Stimulated activated naive CD4-positive, alpha-beta T cell (primary cell): ENCODE measurements around the gene KANSL3.
"Not testable (repeated sequence)": the region's sequence is repeated elsewhere in the genome, so short reads cannot be mapped to it uniquely, and the experiment has no call there.

Source experiments
- DNase-seq, 6 experiments: peaks; one replicate each; lab custom pipeline; 2025; lab: John Stamatoyannopoulos, UW

KANSL3 gene

DNA sequence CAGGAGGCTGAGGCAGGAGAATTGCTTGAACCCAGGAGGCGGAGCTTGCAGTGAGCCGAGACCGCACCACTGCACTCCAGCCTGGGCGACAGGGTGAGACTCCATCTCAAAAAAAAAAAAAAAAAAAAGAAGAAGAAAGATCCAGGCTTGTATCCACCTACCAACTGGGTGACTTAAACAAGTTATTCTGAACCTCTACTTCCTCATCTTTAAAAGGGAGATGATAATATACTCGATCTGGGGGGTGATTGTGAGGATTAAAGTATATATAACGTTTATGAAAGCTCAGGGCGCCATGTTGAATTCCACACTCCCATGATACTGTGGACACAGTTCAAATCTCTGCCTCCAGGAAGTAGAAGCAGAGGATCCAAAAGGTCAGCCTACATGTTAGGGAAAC is 16.7 kb upstream of the KANSL3 start:
- not testable (repeated sequence) for DNase-seq

DNA sequence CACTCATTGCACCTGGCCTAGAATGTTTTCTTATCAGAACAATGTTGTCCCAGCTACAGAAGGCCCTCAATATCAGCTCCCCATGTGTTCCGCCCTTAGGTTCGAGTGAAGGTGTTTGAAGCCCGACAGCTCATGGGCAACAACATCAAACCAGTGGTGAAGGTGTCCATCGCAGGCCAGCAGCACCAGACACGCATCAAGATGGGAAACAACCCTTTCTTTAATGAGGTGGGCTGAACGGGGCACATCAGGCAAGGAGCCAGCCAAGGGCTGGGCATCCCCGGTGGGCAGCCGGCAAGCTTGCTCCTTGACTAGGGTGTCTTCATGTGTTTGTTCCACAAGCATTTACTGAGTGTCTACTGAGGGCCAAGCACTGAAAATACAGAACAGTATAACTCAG is 13.7 kb upstream of the KANSL3 start:
- DNase-seq = no peak

DNA sequence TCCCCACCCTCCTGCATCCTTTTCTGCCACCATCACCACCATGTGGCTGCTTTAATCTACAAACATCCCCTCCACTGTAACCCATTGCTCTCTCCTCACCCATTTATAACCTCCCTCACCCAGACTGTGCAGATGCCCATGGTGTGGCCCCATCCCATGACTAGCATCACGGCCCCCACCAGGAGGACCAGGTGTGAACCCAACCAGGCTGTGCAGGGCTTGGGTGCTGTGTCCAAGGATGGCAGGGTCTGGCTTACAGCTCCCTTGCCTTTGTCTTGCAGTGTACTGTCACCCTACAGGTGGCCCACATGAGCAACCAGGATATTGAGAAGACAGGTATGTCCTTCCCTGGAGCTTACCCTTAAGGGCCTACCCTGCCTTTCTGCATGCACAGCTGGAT is 11.2 kb upstream of the KANSL3 start:
- no peak for DNase-seq

DNA sequence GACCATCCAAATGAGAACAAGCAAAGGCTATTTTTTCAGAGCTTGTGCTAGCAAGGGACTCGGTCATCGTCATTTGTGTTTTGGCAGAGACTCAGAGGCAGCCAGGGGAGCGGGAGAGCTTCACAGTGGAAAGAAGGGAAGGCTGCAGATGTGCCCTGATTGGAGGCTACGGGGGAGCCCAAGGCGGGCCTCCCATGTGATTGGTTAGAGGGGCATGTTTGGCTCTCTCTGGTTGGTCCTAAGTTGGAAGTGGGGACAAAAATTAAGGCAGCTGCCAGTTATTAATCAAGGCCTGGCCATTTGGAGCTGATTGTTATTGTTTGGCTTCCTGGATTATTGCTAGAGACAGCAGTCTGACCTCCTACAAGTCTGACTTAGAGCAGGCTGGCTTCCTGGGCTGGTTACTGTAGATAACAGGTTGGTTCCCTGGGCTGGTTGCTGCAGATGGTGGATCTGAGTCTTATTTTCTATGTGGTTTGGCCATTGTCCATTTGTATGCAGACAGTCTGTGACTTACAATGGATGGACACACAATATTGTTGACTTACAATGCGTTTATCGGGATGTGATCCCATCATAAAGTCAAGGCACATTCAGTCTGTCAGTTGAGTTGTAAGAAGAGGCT is 10.3 kb upstream of the KANSL3 start:
- DNase-seq = no peak

DNA sequence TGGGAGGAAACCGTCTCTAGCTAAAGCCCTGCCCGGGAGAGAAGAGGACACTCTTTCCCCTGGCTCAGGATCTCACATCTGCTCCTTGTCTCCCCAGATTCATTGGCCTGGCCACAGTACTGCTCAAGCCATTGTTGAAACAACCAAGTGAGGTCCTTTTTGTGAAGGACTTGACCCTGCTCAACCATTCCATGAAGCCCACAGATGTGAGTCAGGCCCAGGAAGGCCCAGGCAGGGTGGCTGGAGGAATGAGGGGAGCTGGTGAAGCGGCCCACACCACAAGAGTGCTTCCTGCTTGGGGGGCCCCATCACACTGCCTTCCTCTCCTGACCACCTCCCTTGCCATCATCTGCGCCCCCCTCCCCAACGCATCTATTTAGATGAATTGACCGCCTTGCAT is 9.6 kb upstream of the KANSL3 start:
- DNase-seq = no peak

DNA sequence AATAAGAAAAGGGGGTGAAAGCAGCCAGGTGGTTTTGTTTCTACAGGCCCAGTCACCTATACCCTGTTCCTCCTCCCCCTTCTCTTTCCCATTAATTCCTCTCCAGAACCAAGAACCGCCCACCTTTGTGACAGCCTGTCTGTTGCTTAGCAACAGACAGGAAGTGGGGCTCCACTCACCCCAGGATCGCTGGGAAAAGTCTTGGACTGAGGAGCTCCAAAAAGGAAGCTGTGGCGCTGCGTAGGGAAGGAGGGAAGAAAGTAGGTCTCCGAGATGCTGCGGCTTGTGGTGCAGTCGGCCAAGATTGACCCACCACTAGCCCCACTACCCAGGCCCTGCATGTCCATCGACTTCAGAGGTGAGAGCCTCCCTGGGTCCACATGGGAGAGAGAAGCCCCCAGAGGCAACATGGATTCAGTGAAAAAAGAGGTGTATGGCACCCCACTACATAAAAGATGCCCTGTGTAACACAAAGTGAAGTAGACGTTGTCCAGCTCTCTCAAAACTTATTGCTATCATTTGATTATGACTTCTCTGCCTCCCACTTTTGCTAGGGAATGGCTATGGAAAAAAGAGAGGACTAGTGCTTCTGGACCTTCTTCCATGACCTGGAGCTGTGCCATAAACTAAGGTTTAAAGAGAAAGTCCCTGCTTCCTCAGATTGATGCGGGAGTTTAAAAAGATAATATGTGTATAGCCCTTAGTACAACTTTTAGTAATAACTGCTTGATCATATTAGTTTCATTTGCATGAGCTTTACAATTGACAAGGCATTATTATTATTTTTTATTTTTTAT is 4.7 kb upstream of the KANSL3 start, which contains the start of gene FER1L5:
Gene FER1L5, plus strand, starts transcription at position 201 of the 797 bp plus-strand sequence. Its CDS starts 73 bp downstream, at position 274.
- DNase-seq = no peak

DNA sequence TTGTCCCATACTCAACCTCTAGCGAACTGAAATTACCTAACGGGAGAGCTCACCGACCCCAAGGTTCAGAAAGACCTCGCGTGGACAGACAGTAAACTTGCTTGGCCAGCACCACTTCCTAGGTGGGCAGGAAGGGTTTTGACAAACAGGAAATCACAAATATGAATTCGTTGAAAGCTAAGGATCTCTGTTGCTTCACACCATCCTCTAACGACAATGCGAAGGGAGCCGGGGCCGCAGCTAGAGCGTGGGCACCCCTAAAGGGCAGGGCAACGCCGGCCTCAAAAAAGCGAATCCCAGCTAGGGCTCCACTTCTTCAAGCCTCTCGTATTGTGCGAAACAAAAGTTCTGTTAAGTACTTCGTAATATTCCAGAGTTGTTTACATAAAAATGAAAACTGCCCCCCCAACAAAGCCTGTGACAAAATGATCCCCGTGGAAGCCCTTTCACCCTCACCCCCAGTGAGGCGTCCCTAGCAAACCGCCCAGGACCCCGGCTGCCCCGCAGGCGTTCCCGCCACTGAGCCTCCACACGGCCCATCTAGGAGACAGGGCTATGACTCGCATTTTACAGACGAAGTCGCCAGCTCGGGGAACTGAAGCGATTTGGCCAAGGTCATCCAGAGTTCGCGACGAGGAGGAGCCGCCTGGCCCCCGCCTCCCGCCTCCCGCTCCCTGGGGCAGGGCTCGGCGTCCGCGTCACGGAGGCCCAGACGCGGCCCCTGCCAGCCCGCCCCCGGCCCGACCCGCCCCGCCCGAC is 548 bp downstream of the KANSL3 start:
- DNase-seq = peak; percentile 65 to 87 (median 79)

DNA sequence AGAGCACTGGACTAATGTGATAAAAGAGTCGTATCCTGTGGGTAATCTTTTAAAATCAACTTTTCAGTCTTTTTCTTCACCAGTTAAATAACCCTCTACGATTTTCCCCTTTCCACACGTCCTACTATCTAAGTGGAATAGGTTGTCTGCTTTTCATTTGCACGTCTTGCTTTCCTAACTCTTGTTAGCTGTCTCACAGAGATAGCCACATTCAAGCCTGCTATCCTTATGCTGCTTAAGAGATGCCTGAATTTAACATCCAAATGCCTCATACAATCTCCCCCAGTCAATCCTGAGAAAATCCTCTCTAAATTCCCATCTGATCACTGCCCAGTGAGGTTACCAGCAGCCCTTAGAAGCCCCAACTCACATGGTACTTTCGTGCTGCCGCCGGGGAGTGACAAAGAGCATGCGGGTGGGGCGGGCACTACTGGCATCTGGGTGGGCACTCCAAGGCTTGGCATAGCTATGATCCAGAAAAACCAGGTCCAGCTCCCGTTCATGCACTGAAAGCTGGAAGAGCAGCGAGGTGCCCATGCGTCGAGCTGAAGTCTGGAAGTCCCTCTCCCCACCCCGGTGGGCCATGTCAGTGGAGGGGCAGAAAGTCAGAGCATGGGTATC is 1.5 kb downstream of the KANSL3 start:
- DNase-seq = no peak

DNA sequence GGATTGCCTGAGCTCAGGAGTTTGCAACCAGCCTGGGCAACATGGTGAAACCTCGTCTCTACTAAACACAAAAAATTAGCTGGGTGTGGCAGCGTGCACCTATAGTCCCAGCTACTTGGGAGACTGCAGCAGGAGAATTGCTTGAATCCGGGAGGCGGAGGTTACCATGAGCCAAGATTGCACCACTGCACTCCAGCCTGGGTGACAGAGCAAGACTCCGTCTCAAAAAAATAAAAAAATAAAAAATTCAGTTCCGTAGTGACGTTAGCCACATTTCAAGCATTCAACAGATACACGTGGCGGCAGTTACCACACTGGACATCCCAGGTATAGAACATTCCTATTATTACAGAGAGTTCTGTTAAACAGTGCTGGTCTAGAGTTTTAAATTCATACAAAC is 4.5 kb downstream of the KANSL3 start:
- DNase-seq = no peak

DNA sequence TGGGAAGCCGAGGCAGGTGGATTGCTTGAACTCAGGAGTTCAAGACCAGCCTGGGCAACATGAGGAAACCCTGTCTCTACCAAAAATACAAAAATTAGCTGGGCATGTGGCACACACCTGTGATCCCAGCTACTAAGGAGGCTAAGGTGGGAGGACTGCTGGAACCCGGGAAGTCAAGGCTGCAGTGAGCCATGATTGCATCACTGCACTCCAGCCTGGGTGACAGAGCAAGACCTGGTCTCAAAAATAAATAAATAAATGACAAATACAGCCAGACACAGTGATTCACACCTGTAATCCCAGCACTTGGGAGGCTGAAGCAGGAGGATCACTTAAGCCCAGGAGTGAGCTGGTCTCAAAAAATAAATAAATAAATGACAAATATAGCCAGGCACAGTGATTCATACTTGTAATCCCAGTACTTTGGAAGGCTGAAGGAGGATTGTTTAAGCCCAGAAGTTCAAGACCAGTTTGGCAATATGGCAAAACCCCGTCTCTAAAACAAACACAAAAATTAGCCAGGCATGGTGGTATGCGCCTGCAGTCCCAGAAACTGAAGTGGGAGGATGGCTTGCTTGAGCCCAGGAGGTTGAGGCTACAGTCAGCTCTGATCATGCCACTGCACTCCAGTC is 6.2 kb downstream of the KANSL3 start:
- no peak for DNase-seq

DNA sequence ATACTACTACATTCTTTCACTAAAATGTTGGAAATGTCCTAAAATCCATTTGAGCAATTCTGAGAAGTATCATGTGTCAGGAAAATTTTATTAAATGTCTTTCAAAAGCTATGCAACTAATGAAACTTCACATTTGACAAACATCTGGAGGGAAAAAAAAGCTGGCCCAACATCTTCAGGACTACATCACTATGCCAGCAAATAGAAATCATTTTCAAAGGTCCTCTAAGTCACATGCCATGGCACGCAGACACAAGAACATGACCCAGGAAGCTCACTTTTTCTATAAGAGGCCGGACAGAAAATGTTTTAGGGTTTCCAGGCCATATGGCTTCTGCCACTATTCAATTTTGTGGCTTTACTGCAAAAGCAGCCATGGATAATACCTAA is 11.6 kb downstream of the KANSL3 start:
- no peak for DNase-seq

DNA sequence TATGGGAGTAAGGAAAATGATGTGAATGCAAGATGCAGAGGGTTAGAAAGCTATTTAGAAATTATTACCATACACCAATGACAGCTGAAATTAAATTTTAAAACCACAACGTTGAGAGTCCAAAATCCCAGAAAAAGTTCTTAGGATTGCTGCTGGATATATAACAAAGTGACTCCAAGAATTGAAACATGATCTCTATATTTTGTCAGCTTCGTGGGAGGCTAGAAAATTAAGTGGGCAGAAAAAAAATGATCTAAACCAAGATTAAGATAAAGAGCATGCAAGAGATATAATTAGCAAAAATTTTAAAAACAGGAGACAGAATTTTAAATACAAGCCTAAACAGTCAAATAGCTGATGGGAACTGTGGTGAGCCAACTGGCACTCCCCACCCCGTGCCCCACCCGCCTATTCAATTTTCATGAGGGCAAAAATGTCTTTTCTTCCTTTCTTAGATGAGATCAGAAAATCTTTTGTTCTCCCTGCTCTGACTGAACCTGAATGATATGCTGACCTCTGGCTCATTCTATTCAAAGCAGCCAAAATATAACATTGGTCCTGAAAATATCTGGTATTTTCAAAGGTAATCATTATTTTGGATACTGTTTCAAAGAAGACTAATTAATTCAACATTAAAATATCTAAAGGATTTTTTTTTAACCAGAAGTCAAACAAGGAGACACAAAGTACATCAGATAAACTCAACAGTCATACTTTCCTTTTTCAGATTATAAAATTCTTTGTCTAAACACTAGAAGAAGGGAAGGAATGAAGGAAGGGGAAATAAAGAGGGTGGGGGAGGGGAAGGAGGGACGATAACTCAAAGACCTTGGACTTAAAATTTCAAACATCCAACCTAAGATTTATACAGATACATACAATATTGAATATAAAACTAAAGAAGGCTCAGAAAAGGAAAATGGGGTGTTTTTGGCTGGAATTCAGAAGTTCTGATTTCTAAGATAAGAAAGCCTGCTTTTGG is 12.2 kb downstream of the KANSL3 start:
- DNase-seq = no peak

DNA sequence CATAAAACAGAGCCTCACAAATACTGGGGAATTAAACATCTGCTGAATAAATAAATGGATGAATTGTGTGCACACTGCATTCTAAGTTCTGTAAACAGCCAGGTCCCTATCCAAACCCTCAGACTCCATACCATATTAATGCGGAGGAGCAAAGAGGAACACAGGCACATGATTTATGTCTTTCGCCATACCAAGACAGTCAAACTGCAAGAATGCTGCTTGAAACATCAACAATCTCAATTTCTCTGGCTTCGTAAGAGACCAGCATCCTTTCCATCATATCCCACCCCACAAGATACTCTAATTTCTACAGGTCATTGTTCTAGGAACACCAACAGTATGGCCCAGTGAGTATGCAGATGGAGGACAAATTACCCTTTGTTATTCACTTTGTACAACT is 15.0 kb downstream of the KANSL3 start:
- DNase-seq = no peak

DNA sequence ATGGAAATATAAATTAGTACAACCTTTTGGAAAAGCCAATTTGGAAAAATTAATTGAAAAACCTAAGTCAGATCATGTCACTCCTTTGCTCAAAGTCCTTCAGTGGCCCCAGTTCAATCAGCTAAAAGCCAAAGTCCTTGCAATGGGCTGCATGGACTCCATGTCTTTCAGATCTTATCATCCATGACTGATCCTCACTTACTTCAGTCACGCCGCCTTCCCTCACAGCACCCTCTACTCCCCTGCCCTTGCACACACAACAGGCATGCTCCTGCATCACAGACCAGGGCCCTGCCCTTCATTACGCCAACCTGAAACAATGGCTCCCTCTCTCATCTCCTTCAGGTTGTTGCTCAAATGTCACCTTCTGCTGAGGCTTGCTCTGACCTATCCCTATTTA is 15.6 kb downstream of the KANSL3 start:
- no peak for DNase-seq

DNA sequence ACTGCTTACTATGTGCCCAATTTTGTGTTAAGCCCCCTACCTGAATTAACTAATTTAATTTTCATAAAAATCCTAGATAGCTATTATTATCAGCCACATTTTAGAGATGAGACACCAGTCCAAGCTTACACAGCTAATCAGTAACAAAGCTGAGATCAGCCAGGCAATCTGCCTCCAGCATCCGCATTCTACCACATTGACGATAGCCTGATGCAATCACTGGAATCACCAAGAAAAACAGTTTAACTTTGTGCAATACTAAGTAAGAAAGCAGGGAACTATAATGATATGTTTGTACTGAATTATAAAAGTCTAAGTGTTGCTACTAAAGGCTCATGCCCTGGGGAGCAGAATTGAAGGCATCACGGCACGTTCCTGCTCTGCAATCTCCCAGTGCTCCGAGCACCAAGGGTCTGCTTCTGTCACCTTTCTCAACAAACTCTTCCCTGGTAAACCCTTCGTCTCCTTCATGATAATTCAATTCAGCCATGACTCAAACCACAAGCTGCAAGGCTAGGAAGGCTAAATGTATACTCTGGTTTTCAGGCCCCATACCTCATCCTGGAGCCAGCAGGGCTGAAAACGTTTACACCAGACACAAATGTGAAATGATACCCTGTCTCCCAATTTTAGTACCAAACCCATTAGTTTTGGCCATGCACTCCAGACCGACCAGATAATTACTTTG is 19.4 kb downstream of the KANSL3 start:
- DNase-seq = no peak

DNA sequence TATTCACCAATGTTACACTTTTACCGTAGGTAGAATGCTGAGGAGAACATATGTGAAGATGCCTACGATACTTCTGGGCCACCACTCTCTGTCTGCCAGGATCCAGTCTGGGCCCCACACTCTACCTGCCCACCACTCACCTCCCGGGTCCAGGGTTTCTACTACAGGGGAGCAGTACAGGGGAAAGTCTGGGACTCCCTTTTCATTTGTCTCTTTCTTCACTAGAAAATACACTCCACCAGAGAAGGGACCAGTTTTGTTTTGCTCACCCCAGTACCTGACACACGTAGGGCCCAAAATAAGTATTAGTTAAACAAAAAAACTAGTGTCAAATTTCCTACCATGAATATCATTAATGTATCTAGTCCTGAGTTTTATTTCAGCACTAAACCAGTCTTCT is 21.1 kb downstream of the KANSL3 start:
- DNase-seq = no peak

DNA sequence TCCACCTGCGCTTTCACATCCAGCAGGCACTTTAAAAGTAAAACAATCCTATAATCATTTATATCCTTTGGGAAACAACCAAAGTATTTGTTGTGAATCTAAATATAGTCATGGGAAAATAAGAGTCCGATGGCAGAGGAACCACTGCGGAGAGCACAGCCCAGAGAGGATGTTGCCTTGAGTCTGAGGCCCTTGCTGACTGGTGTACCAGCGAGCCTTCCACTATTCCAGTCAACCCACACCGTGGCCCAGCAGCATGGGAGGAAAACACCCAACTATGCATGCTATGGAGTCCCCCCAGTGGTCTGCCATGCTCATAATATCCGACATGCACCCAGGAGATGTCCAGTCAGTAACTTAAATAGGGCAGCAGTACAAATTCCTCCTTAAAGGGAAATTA is 21.6 kb downstream of the KANSL3 start:
- no peak for DNase-seq

DNA sequence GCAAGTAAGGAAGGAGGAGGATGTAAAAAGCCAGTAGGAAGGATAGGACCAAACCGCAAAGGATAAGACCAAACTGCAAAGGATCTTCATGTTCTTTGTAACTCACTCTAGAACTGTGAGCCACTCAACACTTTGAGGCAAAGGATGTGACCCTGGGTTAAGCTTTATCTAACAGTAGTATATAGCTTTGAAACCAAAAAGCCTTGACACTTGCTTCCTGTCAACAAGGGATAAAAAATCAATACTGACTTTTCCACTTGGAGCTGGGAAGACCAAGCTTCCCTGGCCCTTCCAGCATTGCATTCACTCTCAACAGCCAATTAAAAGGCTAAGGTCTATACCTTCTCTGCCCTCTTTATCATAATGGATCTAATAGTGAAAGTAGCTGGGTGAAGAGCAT is 22.0 kb downstream of the KANSL3 start:
- no peak for DNase-seq

DNA sequence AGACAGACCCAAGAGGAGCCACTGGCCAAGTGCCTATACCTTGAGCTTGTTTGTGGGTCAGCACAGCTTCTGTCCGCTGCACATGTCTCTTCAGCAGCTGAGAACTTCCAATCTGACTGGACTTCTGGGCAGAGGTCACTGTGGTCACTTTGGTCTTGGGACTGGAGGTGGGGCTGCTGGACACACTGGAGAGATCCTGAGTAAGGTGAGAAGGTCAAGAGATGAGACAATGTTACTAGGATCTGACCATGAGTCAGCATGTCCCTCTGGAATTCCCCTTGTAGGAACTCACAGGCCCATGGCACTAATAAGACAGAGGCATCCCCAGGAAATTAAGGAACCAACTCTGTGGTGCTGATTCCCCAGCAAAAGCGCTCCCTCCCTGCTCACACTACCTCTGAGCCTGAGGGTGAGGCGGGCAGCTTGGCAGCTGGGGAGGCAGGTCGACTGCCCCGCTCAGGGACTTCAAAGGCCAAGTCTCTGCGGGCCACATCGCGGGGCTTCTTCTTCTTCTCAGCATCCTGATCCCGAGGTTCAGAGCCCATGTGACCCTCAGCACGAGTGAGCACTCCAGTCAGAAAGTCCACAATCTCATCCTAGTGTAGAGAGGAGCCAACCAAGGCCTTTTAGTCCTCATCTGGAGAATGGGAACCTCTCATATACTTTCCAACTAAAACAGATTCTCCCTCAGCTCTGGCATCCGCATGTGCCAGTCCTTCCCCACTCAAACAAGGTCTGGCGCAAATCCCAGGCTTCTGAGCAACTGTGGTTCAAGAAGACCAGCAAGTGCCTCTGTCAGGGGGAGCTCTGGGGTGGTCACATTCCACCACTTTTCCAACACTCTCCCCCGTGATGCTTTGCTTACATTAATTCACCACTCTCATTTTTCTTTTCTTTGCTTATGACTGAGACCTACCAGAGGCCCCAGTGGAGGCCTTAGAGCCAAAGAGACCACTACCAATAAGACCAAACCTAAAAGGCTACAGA is 29.4 kb downstream of the KANSL3 start:
- DNase-seq = no peak
